Adrenal gland (tissue), 12 donors: Measurements from ENCODE around the gene BBS5. TPM values are rescaled to one million over a fixed set of nuclear protein-coding genes. Genes with fewer than 3 reads are reported as not detected.
"Not testable (repeated sequence)": the region's sequence is repeated elsewhere in the genome, so short reads cannot be mapped to it uniquely, and the experiment has no call there.

Source experiments
- DNase-seq, 7 donors: peaks; one replicate each; pipeline ENCODE4 v3.0.0-alpha.2; 2019 to 2020
- H3K27ac ChIP-seq, 5 donors: fragments of 200-600 bp; sonication (generic) in 4 of 5; 1 replicate in 3 of 5; 2 replicates in 2 of 5; pipeline versions ENCODE4 v1.5.1 to v1.8.0; 2016 to 2020; ENCODE audit warnings: mild to moderate bottlenecking in 1 of 5
- H3K27me3 ChIP-seq: fragments of 200-600 bp; 2 replicates; pipeline ENCODE4 v1.8.0; 2021
- H3K36me3 ChIP-seq, 2 donors: fragments of 200-600 bp; replicated peaks in 1 of 2; 1 replicate in 1 of 2; 2 replicates in 1 of 2; pipeline versions ENCODE4 v1.5.1 to v1.8.0; 2018 to 2022
- H3K4me1 ChIP-seq, 2 donors: fragments of 200-600 bp; replicated peaks in 1 of 2; 1 replicate in 1 of 2; 2 replicates in 1 of 2; pipeline versions ENCODE4 v1.5.1 to v1.8.0; 2018 to 2021
- H3K4me3 ChIP-seq, 4 donors: fragments of 200-600 bp; sonication (generic) in 3 of 4; one replicate each; pipeline ENCODE4 v1.5.1; 2016 to 2018
- H3K9me3 ChIP-seq, 3 donors: fragments of 200-600 bp; sonication (generic) in 1 of 3; replicated peaks in 1 of 3; 1 replicate in 2 of 3; 2 replicates in 1 of 3; pipeline versions ENCODE4 v1.5.1 to v1.8.0; 2016 to 2021
- CTCF ChIP-seq, 6 experiments: fragments of 450-650 bp in 4 of 6; fragments of 200-600 bp in 2 of 6; sonication (generic) in 1 of 6; IDR thresholded peaks; 1 replicate in 5 of 6; 2 replicates in 1 of 6; pipeline versions ENCODE4 v1.5.1 to v1.8.0; 2016 to 2021; ENCODE audit warnings: antibody characterized with exemption in 6 of 6, mild to moderate bottlenecking in 2 of 6, moderate library complexity in 1 of 6
- POLR2A ChIP-seq, 2 donors: fragments of 450-650 bp; IDR thresholded peaks; one replicate each; pipeline ENCODE4 v1.6.1; 2017; ENCODE audit warnings: antibody characterized with exemption in 2 of 2, mild to moderate bottlenecking in 2 of 2, moderate library complexity in 1 of 2
- WGBS, 4 donors: extraction: QIAGEN DNeasy Blood & Tissue Kit in 2 of 4; methylation state at CpG; one replicate each; pipeline versions ENCODE4 v1.1.5 to v1.1.7; 2013 to 2017; 5-methylcytosine and 5-hydroxymethylcytosine counted together
- intact Hi-C, 2 donors: fragments of 100-400 bp; cut with DNase I; formaldehyde crosslinking; loops; one replicate each; pipeline versions ENCODE4 v1.14.1 to v1.15.0; 2022 to 2023
- polyA plus RNA-seq, 3 donors: library from polyadenylated mRNA; stranded (reverse); fragments of 200-250 nt in 2 of 3; fragments of 350-450 nt in 1 of 3; fragmentation: Illumina TruSeq in 1 of 3; extraction: RNeasy Lipid Tissue Mini Kit (QIAGEN cat#74804) in 1 of 3; gene quantifications; one replicate each; pipeline ENCODE4 v1.2.3, GENCODE V29; 2013 to 2014
- total RNA-seq, 9 donors: library from RNA; depleted of rRNA in 4 of 9; stranded (reverse); fragments of >200 nt in 4 of 9; fragments of 120-200 nt in 1 of 9; fragmentation: NEBNext Ultra II Directional in 1 of 9; extraction: Animal tissue kit (Norgen Biotek cat#: 25700) in 1 of 9; gene quantifications; one replicate each; pipeline versions ENCODE4 v1.1.0 to v1.2.4, GENCODE V29; 2013 to 2023
- donor health status: healthy with polysubstance abuse.
- donor health status: Bipolar disorder and iron deficiency.
- donor health status: DM: yes; HTN: yes; CAD: no.
- donor health status: DM: no; HTN: no; CAD: no.
- donor health status: DM: no; HTN: no; CAD: no.
- donor health status: DM: yes; HTN: yes; CAD: no.

Gene BBS5
- total and polyA plus RNA-seq, 12 donors, result 3.6 to 15.7 (median 10.6) TPM

- intact Hi-C loops, result no loop called here
- Histone ChIP-seq H3K27ac (no peak overlapping the region), H3K27me3 (no peaks in the 10 kb centered on the region), H3K4me3 (no peak overlapping the region), H3K4me1 (peaks cover 0 to 11% of the 10 kb centered on the region in 2 donors), H3K36me3 (no peaks in the 10 kb centered on the region), H3K9me3 (no peaks in the 10 kb centered on the region)
- 91 to 97% (median 96%) methylated on average over 1 of the region's 1 CpG for WGBS, 4 donors
- no peak for DNase-seq
- no peak for TF ChIP-seq POLR2A (IDR thresholded peaks at IDR 0.05)
Measured at GRCh38 chr2:169511818-169512217, 32.5 kb downstream of the BBS5 start.

GRCh38 chr2:169512525-169512924 is 33.2 kb downstream of the BBS5 start:
- intact Hi-C loops, result no loop called here
- TF ChIP-seq CTCF (IDR thresholded peaks at IDR 0.05), result no peak
- no peak for TF ChIP-seq POLR2A (IDR thresholded peaks at IDR 0.05)
- Histone ChIP-seq H3K27me3 (no peaks in the 10 kb centered on the region), H3K4me1 (peaks cover 0 to 11% of the 10 kb centered on the region in 2 donors), H3K27ac (no peak overlapping the region), H3K9me3 (no peaks in the 10 kb centered on the region), H3K36me3 (no peaks in the 10 kb centered on the region), H3K4me3 (no peak overlapping the region)
- DNase-seq, result no peak
- WGBS, 4 donors, result 66 to 75% (median 71%) methylated on average over 2 of the region's 2 CpGs

GRCh38 chr2:169513094-169513493 is 33.8 kb downstream of the BBS5 start:
- Histone ChIP-seq H3K27me3 (no peaks in the 10 kb centered on the region), H3K27ac (no peak overlapping the region), H3K4me3 (no peak overlapping the region), H3K4me1 (peaks cover 0 to 11% of the 10 kb centered on the region in 2 donors), H3K9me3 (no peaks in the 10 kb centered on the region), H3K36me3 (no peaks in the 10 kb centered on the region)
- 94 to 100% (median 96%) methylated on average over 1 of the region's 1 CpG for WGBS, 4 donors
- intact Hi-C loops, result no loop called here
- TF ChIP-seq CTCF (IDR thresholded peaks at IDR 0.05), result no peak
- no peak for TF ChIP-seq POLR2A (IDR thresholded peaks at IDR 0.05)
- no peak for DNase-seq

GRCh38 chr2:169513926-169514325 is 34.6 kb downstream of the BBS5 start:
- Histone ChIP-seq H3K36me3 (no peaks in the 10 kb centered on the region), H3K9me3 (no peaks in the 10 kb centered on the region), H3K4me3 (no peak overlapping the region), H3K27ac (no peak overlapping the region), H3K4me1 (peaks cover 0 to 8% of the 10 kb centered on the region in 2 donors), H3K27me3 (no peaks in the 10 kb centered on the region)
- WGBS, 4 donors, result 61 to 77% (median 64%) methylated on average over 3 of the region's 3 CpGs
- no peak for TF ChIP-seq CTCF (IDR thresholded peaks at IDR 0.05)
- TF ChIP-seq POLR2A (IDR thresholded peaks at IDR 0.05), result no peak
- DNase-seq, result peak in 1 of 7 donors; percentile 4
- intact Hi-C loops, result no loop called here

GRCh38 chr2:169514758-169515157 is 35.5 kb downstream of the BBS5 start:
- intact Hi-C loops, DNase-seq: not testable (repeated sequence)

GRCh38 chr2:169516488-169516995 is 37.2 kb downstream of the BBS5 start:
- H3K27me3 ChIP-seq, DNase-seq, H3K36me3 ChIP-seq, intact Hi-C loops, H3K4me3 ChIP-seq, H3K27ac ChIP-seq, H3K4me1 ChIP-seq, H3K9me3 ChIP-seq: not testable (repeated sequence)
- WGBS, 4 donors, result 92 to 97% (median 95%) methylated on average over 10 of the region's 10 CpGs

More at GRCh38 chr2:169514758-169515157, 35.5 kb downstream of the BBS5 start:
- not testable (repeated sequence) for H3K27ac ChIP-seq, H3K4me3 ChIP-seq, H3K27me3 ChIP-seq, H3K4me1 ChIP-seq, H3K9me3 ChIP-seq, H3K36me3 ChIP-seq
- 90 to 95% (median 92%) methylated on average over 7 of the region's 7 CpGs for WGBS, 4 donors
